Astrocyte (in vitro differentiated cells and primary cell): ENCODE results near the gene CMTM4. TPM values are rescaled to one million over a fixed set of nuclear protein-coding genes. Genes with fewer than 3 reads are reported as not detected.

Experiments
- DNase-seq: peaks from one replicate; pipeline ENCODE4 v3.0.0-alpha.2; 2010; ENCODE audit warnings: low read depth
- FAIRE-seq: peaks from 2 replicates; lab custom pipeline; 2011; peaks lifted over from hg19 to GRCh38; lab: Jason Lieb, UNC
- H2AFZ ChIP-seq: 2 replicates; pipeline ENCODE4 v1.6.0; 2012; ENCODE audit warnings: low read depth, low read length, inconsistent platforms
- H3K27ac ChIP-seq: 2 replicates; pipeline ENCODE4 v1.5.1; 2011; ENCODE audit warnings: low read depth, low read length, inconsistent platforms
- H3K27me3 ChIP-seq: 2 replicates; pipeline ENCODE4 v1.6.0; 2011; ENCODE audit warnings: low read length, inconsistent platforms; ENCODE audit not compliant: insufficient read depth
- H3K36me3 ChIP-seq: 2 replicates; pipeline ENCODE4 v1.5.1; 2011; ENCODE audit warnings: low read length, inconsistent platforms; ENCODE audit not compliant: insufficient read depth
- H3K4me1 ChIP-seq: 2 replicates; pipeline ENCODE4 v1.5.1; 2011; ENCODE audit warnings: low read length, inconsistent platforms; ENCODE audit not compliant: insufficient read depth
- H3K4me2 ChIP-seq: 2 replicates; pipeline ENCODE4 v1.6.0; 2012; ENCODE audit warnings: low read length, inconsistent platforms
- H3K4me3 ChIP-seq: 2 replicates; pipeline ENCODE4 v1.5.1; 2011; ENCODE audit warnings: low read depth, mild to moderate bottlenecking, low read length, inconsistent platforms; ENCODE audit not compliant: insufficient read depth
- H3K79me2 ChIP-seq: 2 replicates; pipeline ENCODE4 v1.6.0; 2012; ENCODE audit warnings: mild to moderate bottlenecking, low read length, inconsistent platforms; ENCODE audit not compliant: insufficient read depth
- H3K9ac ChIP-seq: 2 replicates; pipeline ENCODE4 v1.6.0; 2012; ENCODE audit warnings: mild to moderate bottlenecking, low read length, inconsistent platforms
- H3K9me3 ChIP-seq: 2 replicates; pipeline ENCODE4 v1.5.1; 2012; ENCODE audit warnings: low read depth, mild to moderate bottlenecking, low read length, inconsistent platforms; ENCODE audit not compliant: insufficient read depth
- H4K20me1 ChIP-seq: 2 replicates; pipeline ENCODE4 v1.6.0; 2012; ENCODE audit warnings: low read length, inconsistent platforms; ENCODE audit not compliant: insufficient read depth
- H3K27ac Mint-ChIP-seq: one replicate; pipeline ENCODE4 v1.8.0; 2021; ENCODE audit warnings: mild to moderate bottlenecking, mixed read lengths; ENCODE audit not compliant: unreplicated experiment
- H3K27me3 Mint-ChIP-seq: one replicate; pipeline ENCODE4 v1.8.0; 2021; ENCODE audit warnings: low read depth, mixed read lengths; ENCODE audit not compliant: unreplicated experiment
- H3K36me3 Mint-ChIP-seq: one replicate; pipeline ENCODE4 v1.8.0; 2021; ENCODE audit warnings: low read depth, mixed read lengths; ENCODE audit not compliant: unreplicated experiment
- H3K4me1 Mint-ChIP-seq: one replicate; pipeline ENCODE4 v1.8.0; 2021; ENCODE audit warnings: low read depth, mixed read lengths; ENCODE audit not compliant: unreplicated experiment
- H3K4me3 Mint-ChIP-seq: one replicate; pipeline ENCODE4 v1.8.0; 2021; ENCODE audit warnings: mild to moderate bottlenecking, moderate library complexity, mixed read lengths; ENCODE audit not compliant: unreplicated experiment
- H3K9me3 Mint-ChIP-seq: one replicate; pipeline ENCODE4 v1.8.0; 2021; ENCODE audit warnings: mild to moderate bottlenecking, mixed read lengths; ENCODE audit not compliant: unreplicated experiment
- EZH2 ChIP-seq: IDR thresholded peaks from 2 replicates; pipeline ENCODE4 v1.6.1; 2012; ENCODE audit warnings: mild to moderate bottlenecking, low read length, inconsistent platforms; ENCODE audit not compliant: insufficient read depth
- total RNA-seq: library from RNA; stranded (reverse); gene quantifications from 2 replicates; pipeline ENCODE4 v1.2.1, GENCODE V29; 2021
- TF ChIP-seq, protein P1 (sequence below): IDR thresholded peaks from 2 replicates; pipeline ENCODE4 v1.5.1; 2011; ENCODE audit warnings: low read depth, mild to moderate bottlenecking, inconsistent platforms, low read length, moderate library complexity; ENCODE audit not compliant: insufficient read depth

Gene CMTM4
- total RNA-seq, 1 donor from 2014 or later, result 20.9 TPM

DNA sequence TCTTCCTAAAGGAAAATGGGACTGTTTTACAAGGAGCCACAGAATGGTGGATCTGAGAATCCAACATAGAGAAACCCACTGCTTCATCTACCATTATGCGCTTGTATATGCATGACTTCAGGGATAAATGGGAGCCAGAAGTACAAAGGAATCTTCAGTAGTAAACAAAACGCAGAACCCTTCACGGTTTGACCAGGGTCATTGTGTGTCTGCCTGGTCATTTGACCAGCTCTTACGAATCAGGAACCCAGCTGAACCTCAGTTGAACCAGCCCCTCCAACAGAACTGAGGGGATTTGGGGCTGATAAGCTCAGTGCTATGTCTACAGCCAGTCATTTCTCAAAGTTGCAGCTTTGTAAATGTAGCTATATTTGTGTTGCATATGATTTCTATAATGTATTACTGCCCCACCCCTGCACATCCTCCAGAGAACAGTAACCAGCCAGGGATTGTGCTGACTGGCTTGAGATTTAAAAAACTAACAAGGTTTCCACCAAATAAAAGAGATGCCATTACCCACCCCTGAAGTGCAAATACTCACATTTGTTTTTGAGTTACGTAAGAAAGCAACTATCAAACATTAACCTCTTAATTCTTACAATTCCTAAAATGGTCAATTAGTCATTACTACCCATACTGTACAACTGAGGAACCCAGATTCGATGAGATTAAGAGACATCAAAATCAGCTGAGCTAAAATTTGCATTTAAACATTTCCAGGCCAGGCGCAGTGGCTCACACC is 6.3 kb downstream of the CMTM4 start:
- H3K9ac ChIP-seq, result no peak overlapping the region
- no peaks in the 10 kb centered on the region for H3K27me3 ChIP-seq
- H3K27ac ChIP-seq, result no peak overlapping the region
- H3K79me2 ChIP-seq, result no peaks in the 10 kb centered on the region
- no peak for FAIRE-seq
- H3K4me2 ChIP-seq, result no peak overlapping the region
- Mint-ChIP-seq H3K36me3 (no peaks in the 10 kb centered on the region), H3K4me3 (no peak overlapping the region), H3K9me3 (peaks cover 2% of the 10 kb centered on the region), H3K27me3 (no peaks in the 10 kb centered on the region), H3K4me1 (peaks cover 3% of the 10 kb centered on the region), H3K27ac (no peak overlapping the region)
- H3K4me3 ChIP-seq, result no peak overlapping the region
- DNase-seq, result no peak
- no peaks in the 10 kb centered on the region for H3K36me3 ChIP-seq
- peaks cover 18% of the 10 kb centered on the region for H4K20me1 ChIP-seq
- TF ChIP-seq, protein P1, sequence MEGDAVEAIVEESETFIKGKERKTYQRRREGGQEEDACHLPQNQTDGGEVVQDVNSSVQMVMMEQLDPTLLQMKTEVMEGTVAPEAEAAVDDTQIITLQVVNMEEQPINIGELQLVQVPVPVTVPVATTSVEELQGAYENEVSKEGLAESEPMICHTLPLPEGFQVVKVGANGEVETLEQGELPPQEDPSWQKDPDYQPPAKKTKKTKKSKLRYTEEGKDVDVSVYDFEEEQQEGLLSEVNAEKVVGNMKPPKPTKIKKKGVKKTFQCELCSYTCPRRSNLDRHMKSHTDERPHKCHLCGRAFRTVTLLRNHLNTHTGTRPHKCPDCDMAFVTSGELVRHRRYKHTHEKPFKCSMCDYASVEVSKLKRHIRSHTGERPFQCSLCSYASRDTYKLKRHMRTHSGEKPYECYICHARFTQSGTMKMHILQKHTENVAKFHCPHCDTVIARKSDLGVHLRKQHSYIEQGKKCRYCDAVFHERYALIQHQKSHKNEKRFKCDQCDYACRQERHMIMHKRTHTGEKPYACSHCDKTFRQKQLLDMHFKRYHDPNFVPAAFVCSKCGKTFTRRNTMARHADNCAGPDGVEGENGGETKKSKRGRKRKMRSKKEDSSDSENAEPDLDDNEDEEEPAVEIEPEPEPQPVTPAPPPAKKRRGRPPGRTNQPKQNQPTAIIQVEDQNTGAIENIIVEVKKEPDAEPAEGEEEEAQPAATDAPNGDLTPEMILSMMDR, result no peak
- TF ChIP-seq EZH2, result no peak
- no peaks in the 10 kb centered on the region for H3K9me3 ChIP-seq
- H2AFZ ChIP-seq, result no peak overlapping the region
- H3K4me1 ChIP-seq, result no peaks in the 10 kb centered on the region

DNA sequence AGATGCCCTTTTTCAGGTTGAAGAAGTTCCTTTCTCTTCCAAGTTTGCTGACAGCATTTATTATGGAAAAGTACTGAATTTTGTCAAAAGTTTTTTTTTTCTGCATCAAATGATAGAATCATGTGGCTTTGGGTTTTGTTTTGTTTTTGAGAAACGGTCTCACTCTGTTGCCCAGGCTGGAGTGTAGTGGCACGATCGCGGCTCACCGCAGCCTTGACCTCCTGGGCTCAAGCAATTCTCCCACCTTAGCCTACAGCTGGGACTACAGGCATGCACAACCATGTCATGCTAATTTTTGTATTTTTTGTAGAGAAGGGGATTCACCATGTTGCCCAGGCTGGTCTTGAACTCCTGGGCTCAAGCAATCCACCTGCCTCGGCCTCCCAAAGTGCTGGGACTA is 7.3 kb downstream of the CMTM4 start:
- H3K27me3 Mint-ChIP-seq, result no peaks in the 10 kb centered on the region
- Histone ChIP-seq H2AFZ (no peak overlapping the region), H3K9ac (no peak overlapping the region), H4K20me1 (peaks cover 13% of the 10 kb centered on the region), H3K27ac (no peak overlapping the region), H3K9me3 (no peaks in the 10 kb centered on the region), H3K4me3 (no peak overlapping the region), H3K4me2 (no peak overlapping the region), H3K36me3 (no peaks in the 10 kb centered on the region), H3K27me3 (no peaks in the 10 kb centered on the region), H3K79me2 (no peaks in the 10 kb centered on the region), H3K4me1 (no peaks in the 10 kb centered on the region)
- H3K27ac Mint-ChIP-seq, result no peak overlapping the region
- peaks cover 2% of the 10 kb centered on the region for H3K9me3 Mint-ChIP-seq
- H3K4me1 Mint-ChIP-seq, result peaks cover 6% of the 10 kb centered on the region
- H3K36me3 Mint-ChIP-seq, result no peaks in the 10 kb centered on the region
- no peak for FAIRE-seq
- no peak for TF ChIP-seq EZH2
- TF ChIP-seq, protein P1, result no peak
- no peak overlapping the region for H3K4me3 Mint-ChIP-seq
- DNase-seq, result no peak
